BLaER1 treated with 17β-estradiol and CSF1 and Interleukin-3, amounts not matched to agents 10 nM and 100 nM (cell line): ENCODE data around the gene RANGAP1.
A peak's percentile ranks its signal among the peaks of the same experiment; 100 is the strongest.

Experiments used
- H3K27ac ChIP-seq, 11 experiments: shearing (Covaris generic); formaldehyde crosslinking; 2 replicates each; pipeline ENCODE4 v1.8.1; 2022
- H3K27me3 ChIP-seq, 11 experiments: shearing (Covaris generic); formaldehyde crosslinking; 2 replicates each; pipeline ENCODE4 v1.8.1; 2022
- H3K36me3 ChIP-seq, 11 experiments: shearing (Covaris generic); formaldehyde crosslinking; 2 replicates each; pipeline ENCODE4 v1.8.1; 2022
- H3K4me1 ChIP-seq, 10 experiments: shearing (Covaris generic); formaldehyde crosslinking; 2 replicates each; pipeline ENCODE4 v1.8.1; 2022
- H3K4me2 ChIP-seq, 11 experiments: shearing (Covaris generic); formaldehyde crosslinking; 2 replicates each; pipeline ENCODE4 v1.8.1; 2022
- H3K4me3 ChIP-seq, 10 experiments: shearing (Covaris generic); formaldehyde crosslinking; 2 replicates each; pipeline ENCODE4 v1.8.1; 2022
- H3K9ac ChIP-seq, 11 experiments: shearing (Covaris generic); formaldehyde crosslinking; 2 replicates each; pipeline ENCODE4 v1.8.1; 2022
- H3K9me3 ChIP-seq, 11 experiments: shearing (Covaris generic); formaldehyde crosslinking; replicated peaks in 1 of 11; 2 replicates each; pipeline ENCODE4 v1.8.1; 2022
- H4K20me1 ChIP-seq, 11 experiments: shearing (Covaris generic); formaldehyde crosslinking; 2 replicates each; pipeline ENCODE4 v1.8.1; 2022
- Cebpa-rat ChIP-seq, 11 experiments: shearing (Covaris generic); IDR thresholded peaks; 2 replicates each; pipeline ENCODE4 v1.8.1; 2022

Gene RANGAP1

DNA sequence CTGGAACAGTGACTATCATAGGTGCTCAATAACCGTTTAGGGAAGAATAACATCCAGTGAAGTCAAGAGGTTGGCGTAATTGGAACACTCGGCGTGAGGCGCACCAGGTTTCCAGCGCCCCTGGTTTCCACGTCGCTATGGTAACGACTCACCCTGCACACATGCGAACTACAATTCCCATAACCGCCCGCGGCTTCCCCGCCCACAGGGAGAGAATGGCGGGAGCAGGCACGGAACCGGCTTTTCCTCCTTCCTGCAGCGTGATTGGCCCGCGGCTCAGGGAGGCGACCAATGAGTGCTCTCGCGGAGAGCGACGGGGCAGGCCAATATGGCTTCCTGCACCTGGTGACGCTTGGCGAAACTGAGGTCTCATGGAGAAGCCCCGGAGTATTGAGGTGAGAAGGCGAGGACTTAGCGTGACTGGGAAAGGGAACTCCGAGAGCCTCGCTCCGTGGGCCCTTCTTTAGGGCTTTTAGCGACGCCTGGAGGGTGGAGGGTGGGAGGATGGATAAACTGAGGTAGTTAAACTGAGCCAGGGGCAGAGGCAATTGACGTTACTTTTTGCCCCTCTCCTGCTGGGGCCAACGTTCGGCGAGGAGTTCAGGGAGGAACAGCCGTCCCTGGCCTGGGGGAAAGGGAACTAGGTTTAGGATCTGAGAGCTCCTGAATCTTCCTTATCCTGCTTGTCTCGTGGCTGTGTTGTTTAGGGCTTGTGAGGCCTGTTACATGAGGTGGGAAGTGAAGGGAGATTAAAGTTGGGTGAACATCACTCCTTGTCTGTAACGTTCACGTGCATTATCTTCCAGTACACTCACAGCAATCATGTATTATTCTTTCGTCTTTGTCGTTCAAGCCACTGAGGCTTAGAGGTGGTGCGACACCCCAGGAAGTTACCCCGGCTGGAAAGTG lies 80.7 kb downstream of the RANGAP1 start, which contains the start of gene L3MBTL2:
TSS of gene L3MBTL2 (plus strand) at position 321 of the 909 bp plus-strand sequence. CDS start at position 372, 51 bp downstream.
- peaks cover 6 to 29% (median 12%) of the 10 kb centered on the region in 11 experiments; a peak in 19 of 22 replicates for H3K36me3 ChIP-seq
- peaks cover 8 to 17% (median 11%) of the 10 kb centered on the region in 10 experiments for H3K4me1 ChIP-seq
- peak within 1 kb of the TSS; percentile 78 to 89 (median 83) for H3K9ac ChIP-seq
- peak within 1 kb of the TSS; percentile 56 to 85 (median 79) for H3K27ac ChIP-seq
- H3K4me3 ChIP-seq = peak within 1 kb of the TSS; percentile 70 to 89 (median 76)
- no peak for TF ChIP-seq Cebpa-rat (IDR thresholded peaks at IDR 0.05)
- 0 out of 22 replicates have a peak, but pooled peaks cover 0 to 10% (median 0%) of the 10 kb centered on the region in 11 experiments for H4K20me1 ChIP-seq
- no peaks in the 10 kb centered on the region for H3K27me3 ChIP-seq
- no peaks in the 10 kb centered on the region for H3K9me3 ChIP-seq
- H3K4me2 ChIP-seq = peak within 1 kb of the TSS; percentile 78 to 96 (median 93)

- Histone ChIP-seq H4K20me1 (0 out of 22 replicates have a peak, but pooled peaks cover 0 to 10% (median 0%) of the 10 kb centered on the region in 11 experiments), H3K27ac (no peak overlapping the region), H3K4me1 (peaks cover 8 to 18% (median 11%) of the 10 kb centered on the region in 10 experiments), H3K9ac (no peak overlapping the region), H3K4me3 (no peak overlapping the region), H3K9me3 (no peaks in the 10 kb centered on the region), H3K36me3 (peaks cover 0 to 19% (median 3%) of the 10 kb centered on the region in 11 experiments; a peak in 10 of 22 replicates), H3K27me3 (peaks cover 0 to 10% (median 8%) of the 10 kb centered on the region in 11 experiments; a peak in 10 of 22 replicates), H3K4me2 (no peak overlapping the region)
- no peak for TF ChIP-seq Cebpa-rat (IDR thresholded peaks at IDR 0.05)
Observed at GRCh38 chr22:41204066-41204465, 81.9 kb downstream of the RANGAP1 start.

GRCh38 chr22:41203118-41203517 lies 82.9 kb downstream of the RANGAP1 start:
- Histone ChIP-seq H4K20me1 (0 out of 22 replicates have a peak, but pooled peaks cover 0 to 10% (median 0%) of the 10 kb centered on the region in 11 experiments), H3K9ac (no peak overlapping the region), H3K36me3 (peaks cover 0 to 10% (median 0%) of the 10 kb centered on the region in 11 experiments; a peak in 3 of 22 replicates), H3K4me2 (no peak overlapping the region), H3K27me3 (peaks cover 0 to 20% (median 16%) of the 10 kb centered on the region in 11 experiments; a peak in 11 of 22 replicates), H3K27ac (no peak overlapping the region), H3K4me3 (no peak overlapping the region), H3K4me1 (peaks cover 14 to 27% (median 18%) of the 10 kb centered on the region in 10 experiments), H3K9me3 (no peaks in the 10 kb centered on the region)
- no peak for TF ChIP-seq Cebpa-rat (IDR thresholded peaks at IDR 0.05)

- Histone ChIP-seq H3K4me2 (no peak overlapping the region), H3K9me3 (no peaks in the 10 kb centered on the region), H4K20me1 (no peaks in the 10 kb centered on the region), H3K9ac (no peak overlapping the region), H3K4me1 (peaks cover 13 to 29% (median 23%) of the 10 kb centered on the region in 10 experiments), H3K27me3 (peaks cover 4 to 28% (median 25%) of the 10 kb centered on the region in 11 experiments; a peak in 18 of 22 replicates), H3K27ac (no peak overlapping the region), H3K4me3 (no peak overlapping the region), H3K36me3 (no peaks in the 10 kb centered on the region)
- TF ChIP-seq Cebpa-rat (IDR thresholded peaks at IDR 0.05) = no peak
Observed at GRCh38 chr22:41201141-41201540, 84.8 kb downstream of the RANGAP1 start.

DNA sequence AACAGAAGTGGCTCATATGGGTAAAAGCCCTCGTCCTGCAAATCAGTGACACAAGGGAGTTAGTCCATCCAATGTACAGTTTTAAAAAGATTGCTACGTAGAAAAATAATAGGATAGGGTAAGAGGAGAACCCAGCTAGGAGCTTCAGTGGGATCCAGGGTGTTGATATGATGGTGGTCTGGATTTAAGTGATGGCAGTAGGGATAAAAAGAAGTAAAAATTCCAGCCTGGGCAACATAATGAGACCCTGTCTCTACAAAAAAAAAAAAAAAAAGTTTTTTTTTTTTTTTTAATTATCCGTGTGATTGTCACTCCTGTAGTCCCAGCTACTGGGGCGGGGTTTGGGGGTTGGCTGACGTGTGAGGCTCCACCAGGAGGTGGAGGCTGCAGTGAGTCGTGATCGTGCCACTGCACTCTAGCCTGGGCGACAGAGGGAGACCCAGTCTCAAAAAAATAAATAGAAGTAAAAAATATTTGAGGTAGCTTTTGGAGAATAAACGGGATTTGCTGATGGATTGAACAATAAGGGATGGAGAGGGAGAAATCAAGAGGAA lies 87.9 kb downstream of the RANGAP1 start:
- Histone ChIP-seq H3K4me1 (peaks cover 8 to 19% (median 16%) of the 10 kb centered on the region in 10 experiments; a peak in 18 of 20 replicates), H4K20me1 (no peaks in the 10 kb centered on the region), H3K36me3 (no peaks in the 10 kb centered on the region), H3K27ac (peak overlapping the region in 3 of 11 experiments; percentile 51 to 60 (median 56); a peak in 4 of 22 replicates), H3K4me3 (peak overlapping the region; percentile 65 to 86 (median 74)), H3K9me3 (no peaks in the 10 kb centered on the region), H3K4me2 (peak overlapping the region; percentile 95 to 100 (median 99)), H3K9ac (peak overlapping the region; percentile 48 to 81 (median 75); a peak in 21 of 22 replicates), H3K27me3 (peaks cover 4 to 28% (median 25%) of the 10 kb centered on the region in 11 experiments; a peak in 18 of 22 replicates)
- no peak for TF ChIP-seq Cebpa-rat (IDR thresholded peaks at IDR 0.05)

- H3K27me3 ChIP-seq = peaks cover 4 to 28% (median 25%) of the 10 kb centered on the region in 11 experiments; a peak in 18 of 22 replicates
- peaks cover 8 to 19% (median 16%) of the 10 kb centered on the region in 10 experiments; a peak in 18 of 20 replicates for H3K4me1 ChIP-seq
- H3K9ac ChIP-seq = peak overlapping the region; percentile 62 to 81 (median 75)
- H3K27ac ChIP-seq = peak overlapping the region in 6 of 11 experiments; percentile 12 to 60 (median 40); a peak in 8 of 22 replicates
- peak overlapping the region; percentile 95 to 100 (median 99) for H3K4me2 ChIP-seq
- H3K9me3 ChIP-seq = no peaks in the 10 kb centered on the region
- no peaks in the 10 kb centered on the region for H3K36me3 ChIP-seq
- H3K4me3 ChIP-seq = peak overlapping the region; percentile 65 to 86 (median 74)
- H4K20me1 ChIP-seq = no peaks in the 10 kb centered on the region
- no peak for TF ChIP-seq Cebpa-rat (IDR thresholded peaks at IDR 0.05)
Observed at GRCh38 chr22:41197038-41197972, 88.7 kb downstream of the RANGAP1 start.
